Tibial nerve (tissue), 4 donors: ENCODE data around the gene MCOLN1.

Experiments
- CTCF ChIP-seq, 5 experiments: fragments of 200-600 bp in 3 of 5; fragments of 450-650 bp in 2 of 5; sonication (generic) in 3 of 5; IDR thresholded peaks; one replicate each; pipeline ENCODE4 v1.5.1; 2016 to 2019; ENCODE audit warnings: antibody characterized with exemption in 5 of 5, mild to moderate bottlenecking in 3 of 5, moderate library complexity in 2 of 5
- EP300 ChIP-seq, 2 donors: sonication (generic); formaldehyde crosslinking; IDR thresholded peaks; one replicate each; pipeline ENCODE4 v1.6.1; 2017; ENCODE audit warnings: antibody characterized with exemption in 2 of 2, mild to moderate bottlenecking in 1 of 2

GRCh38 chr19:7542556-7543348 lies 20.3 kb downstream of the MCOLN1 start:
- TF ChIP-seq CTCF (IDR thresholded peaks at IDR 0.05), result no peak
- TF ChIP-seq EP300 (IDR thresholded peaks at IDR 0.05), result no peak
